ENCODE data around the gene CRIP2. TPM values are rescaled to one million over a fixed set of nuclear protein-coding genes. Genes with fewer than 3 reads are reported as not detected.

CRIP2 gene
- total RNA-seq, 4 donors from 2014 or later: 103 to 203 (median 141) TPM

DNA sequence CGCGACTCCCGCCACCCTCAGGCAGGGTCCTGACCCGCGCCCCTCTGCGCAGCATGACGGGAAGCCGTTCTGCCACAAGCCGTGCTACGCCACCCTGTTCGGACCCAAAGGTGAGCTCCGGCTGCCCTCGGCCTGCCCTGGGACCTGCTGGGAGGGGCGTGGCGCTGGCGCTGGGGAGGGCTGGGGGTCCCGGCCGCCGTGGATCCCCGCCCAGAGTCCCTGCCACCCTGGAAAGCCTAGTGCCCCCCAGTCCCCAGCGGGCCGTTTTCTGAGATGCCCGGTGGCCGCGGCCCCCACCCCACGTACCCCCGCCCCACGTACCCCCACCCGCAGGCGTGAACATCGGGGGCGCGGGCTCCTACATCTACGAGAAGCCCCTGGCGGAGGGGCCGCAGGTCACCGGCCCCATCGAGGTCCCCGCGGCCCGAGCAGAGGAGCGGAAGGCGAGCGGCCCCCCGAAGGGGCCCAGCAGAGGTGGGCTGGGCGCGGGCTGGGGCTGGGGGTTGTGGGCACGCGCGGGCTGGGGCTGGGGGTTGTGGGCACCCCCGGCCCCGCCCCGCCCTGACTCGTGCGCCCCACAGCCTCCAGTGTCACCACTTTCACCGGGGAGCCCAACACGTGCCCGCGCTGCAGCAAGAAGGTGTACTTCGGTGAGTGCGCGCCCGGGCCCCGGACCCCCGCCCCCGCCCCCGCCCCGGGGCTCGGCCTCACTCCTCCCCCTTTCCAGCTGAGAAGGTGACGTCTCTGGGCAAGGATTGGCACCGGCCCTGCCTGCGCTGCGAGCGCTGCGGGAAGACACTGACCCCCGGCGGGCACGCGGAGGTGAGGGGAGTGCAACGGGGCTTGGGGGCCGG, 4.0 kb downstream of the CRIP2 start:
- H3K4me3 ChIP-seq (ENCODE audit: low read depth, poor library complexity, severe bottlenecking): no peak overlapping the region
- WGBS, 2 donors: 64 to 69% methylated on average over 42 to 46 of the region's 81 CpGs
- intact Hi-C loops (cut with DNase I; ENCODE audit: low total_unique reads): no loop called here
- no peak for DNase-seq (ENCODE audit: low spot score in 2 of 2)
- TF ChIP-seq, protein P1, sequence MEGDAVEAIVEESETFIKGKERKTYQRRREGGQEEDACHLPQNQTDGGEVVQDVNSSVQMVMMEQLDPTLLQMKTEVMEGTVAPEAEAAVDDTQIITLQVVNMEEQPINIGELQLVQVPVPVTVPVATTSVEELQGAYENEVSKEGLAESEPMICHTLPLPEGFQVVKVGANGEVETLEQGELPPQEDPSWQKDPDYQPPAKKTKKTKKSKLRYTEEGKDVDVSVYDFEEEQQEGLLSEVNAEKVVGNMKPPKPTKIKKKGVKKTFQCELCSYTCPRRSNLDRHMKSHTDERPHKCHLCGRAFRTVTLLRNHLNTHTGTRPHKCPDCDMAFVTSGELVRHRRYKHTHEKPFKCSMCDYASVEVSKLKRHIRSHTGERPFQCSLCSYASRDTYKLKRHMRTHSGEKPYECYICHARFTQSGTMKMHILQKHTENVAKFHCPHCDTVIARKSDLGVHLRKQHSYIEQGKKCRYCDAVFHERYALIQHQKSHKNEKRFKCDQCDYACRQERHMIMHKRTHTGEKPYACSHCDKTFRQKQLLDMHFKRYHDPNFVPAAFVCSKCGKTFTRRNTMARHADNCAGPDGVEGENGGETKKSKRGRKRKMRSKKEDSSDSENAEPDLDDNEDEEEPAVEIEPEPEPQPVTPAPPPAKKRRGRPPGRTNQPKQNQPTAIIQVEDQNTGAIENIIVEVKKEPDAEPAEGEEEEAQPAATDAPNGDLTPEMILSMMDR (IDR thresholded peaks at IDR 0.05): no peak
- TF ChIP-seq POLR2A (IDR thresholded peaks at IDR 0.05): no peak

DNA sequence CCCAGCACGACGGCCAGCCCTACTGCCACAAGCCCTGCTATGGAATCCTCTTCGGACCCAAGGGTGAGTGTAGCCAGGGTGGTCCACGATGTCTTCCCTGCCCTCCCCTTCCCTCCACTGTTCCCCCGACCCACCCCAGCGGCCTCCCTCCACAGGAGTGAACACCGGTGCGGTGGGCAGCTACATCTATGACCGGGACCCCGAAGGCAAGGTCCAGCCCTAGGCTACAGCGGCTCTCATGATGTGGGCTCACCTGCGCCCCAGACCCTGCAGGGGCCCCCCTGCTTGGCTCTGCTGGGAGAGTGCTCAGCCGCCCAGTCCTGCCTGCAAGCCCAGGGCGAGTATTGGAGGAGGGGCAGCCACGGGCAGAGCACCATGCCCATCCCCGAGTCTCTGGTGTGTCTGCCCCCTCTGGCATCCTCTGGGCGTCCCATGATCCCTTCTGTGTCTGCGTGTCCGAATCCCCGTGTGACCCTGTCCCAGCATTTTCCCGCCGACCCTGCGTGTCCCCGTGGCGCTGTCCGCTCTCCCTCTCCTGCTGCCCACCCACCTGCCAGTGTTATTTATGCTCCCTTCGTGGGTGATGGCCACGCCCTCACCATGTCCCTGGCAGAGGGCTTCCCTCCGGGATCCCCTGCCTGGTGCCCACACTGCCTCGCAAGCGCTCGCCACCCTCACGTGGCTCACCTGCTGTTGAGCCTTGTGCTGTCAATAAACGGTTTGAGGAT, 5.0 kb downstream of the CRIP2 start:
- no peak overlapping the region for H3K4me3 ChIP-seq (ENCODE audit: low read depth, poor library complexity, severe bottlenecking)
- intact Hi-C loops (cut with DNase I; ENCODE audit: low total_unique reads): no loop called here
- TF ChIP-seq POLR2A (IDR thresholded peaks at IDR 0.05): no peak
- TF ChIP-seq, protein P1 (IDR thresholded peaks at IDR 0.05): no peak
- 66 to 68% methylated on average over 28 to 32 of the region's 34 CpGs for WGBS, 2 donors
- DNase-seq (ENCODE audit: low spot score in 2 of 2): no peak

DNA sequence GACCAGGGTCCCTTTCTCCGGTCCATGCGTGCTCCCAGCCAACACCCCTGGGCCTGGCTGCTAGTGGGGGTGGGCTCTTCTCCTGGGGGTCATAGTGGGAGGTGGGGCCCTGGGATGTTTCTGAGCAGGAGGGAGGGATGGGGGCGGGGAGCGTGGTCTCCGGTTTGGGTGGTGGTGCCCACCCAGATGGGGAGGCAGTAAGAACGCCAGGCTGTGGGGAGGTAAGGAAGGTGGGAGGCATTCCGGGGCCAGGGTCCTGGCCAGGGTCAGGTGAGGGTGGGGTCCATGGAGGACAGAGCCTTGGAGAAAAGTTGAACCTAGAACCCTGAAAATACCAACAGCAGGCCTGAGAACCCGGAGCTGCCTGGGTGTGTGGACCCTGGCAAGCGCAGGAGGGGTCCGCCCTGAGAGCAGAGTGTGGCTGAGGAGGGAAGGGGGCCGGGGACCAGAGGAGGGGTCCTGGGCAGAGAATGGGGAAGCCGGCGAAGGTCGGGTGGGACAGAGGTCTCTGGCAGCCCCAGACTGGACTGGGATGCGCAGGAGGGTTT, 5.7 kb downstream of the CRIP2 start:
- no peak overlapping the region for H3K4me3 ChIP-seq (ENCODE audit: low read depth, poor library complexity, severe bottlenecking)
- TF ChIP-seq POLR2A (IDR thresholded peaks at IDR 0.05): no peak
- TF ChIP-seq, protein P1 (IDR thresholded peaks at IDR 0.05): no peak
- intact Hi-C loops (cut with DNase I; ENCODE audit: low total_unique reads): no loop called here
- WGBS, 2 donors: 62 to 66% methylated on average over 15 of the region's 15 CpGs
- no peak for DNase-seq (ENCODE audit: low spot score in 2 of 2)

DNA sequence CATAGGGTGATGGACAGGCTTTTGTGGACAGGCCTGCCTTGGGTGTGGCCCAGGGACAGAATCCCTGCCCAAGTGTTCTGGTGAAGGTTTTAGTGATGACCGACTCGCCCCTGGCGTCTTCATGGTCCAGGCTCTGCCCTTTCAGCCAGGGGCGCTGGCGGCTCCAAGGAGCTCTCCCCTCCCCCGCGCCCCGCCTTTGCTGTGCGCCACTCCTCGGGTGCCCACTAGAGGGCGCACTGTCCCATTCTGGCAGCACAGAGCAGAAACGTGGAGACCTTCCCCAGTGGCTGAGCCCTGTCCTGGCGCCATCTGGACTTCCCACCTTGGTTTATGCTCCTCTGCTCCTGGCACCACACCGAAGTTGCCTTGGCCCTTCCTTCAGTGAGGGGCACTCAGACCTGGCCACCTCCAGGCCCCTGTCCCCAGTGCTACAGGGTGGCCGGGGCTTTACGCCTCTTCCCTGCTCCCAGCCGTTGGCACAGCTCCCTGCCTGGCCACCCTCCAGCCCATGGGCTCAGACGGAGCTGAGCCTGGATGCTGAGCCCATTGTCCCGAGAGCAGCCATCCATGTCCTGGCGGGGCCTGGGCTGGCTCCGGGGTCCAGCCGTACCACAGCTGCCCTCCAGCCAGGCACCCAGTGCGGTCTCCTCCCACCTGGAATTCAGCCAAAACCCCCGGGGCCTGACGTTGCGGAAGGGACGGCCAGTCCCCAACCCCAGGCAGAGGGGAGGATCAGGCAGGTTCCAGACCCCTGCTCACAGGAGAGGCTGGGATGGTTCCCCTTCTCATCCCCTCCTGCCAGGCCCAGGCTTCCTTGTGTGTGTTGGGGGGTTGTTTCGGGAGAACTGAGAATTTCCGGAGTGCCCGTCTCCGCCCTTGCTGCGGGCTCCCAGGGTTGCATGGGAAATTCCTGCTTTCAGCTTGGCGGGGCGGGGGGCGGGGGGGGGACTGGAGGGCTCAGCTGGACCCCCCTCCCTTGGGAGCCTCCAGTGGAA, 6.5 kb downstream of the CRIP2 start:
- WGBS, 2 donors: 0 to 1% methylated on average over 17 to 21 of the region's 35 CpGs
- intact Hi-C loops (cut with DNase I; ENCODE audit: low total_unique reads): no loop called here
- TF ChIP-seq, protein P1 (IDR thresholded peaks at IDR 0.05): peak in 1 of 3 donors; percentile 96
- TF ChIP-seq POLR2A (IDR thresholded peaks at IDR 0.05): no peak
- DNase-seq (ENCODE audit: low spot score in 2 of 2): peak; percentile 86 to 98
- peak overlapping the region; percentile 3 for H3K4me3 ChIP-seq (ENCODE audit: low read depth, poor library complexity, severe bottlenecking)

DNA sequence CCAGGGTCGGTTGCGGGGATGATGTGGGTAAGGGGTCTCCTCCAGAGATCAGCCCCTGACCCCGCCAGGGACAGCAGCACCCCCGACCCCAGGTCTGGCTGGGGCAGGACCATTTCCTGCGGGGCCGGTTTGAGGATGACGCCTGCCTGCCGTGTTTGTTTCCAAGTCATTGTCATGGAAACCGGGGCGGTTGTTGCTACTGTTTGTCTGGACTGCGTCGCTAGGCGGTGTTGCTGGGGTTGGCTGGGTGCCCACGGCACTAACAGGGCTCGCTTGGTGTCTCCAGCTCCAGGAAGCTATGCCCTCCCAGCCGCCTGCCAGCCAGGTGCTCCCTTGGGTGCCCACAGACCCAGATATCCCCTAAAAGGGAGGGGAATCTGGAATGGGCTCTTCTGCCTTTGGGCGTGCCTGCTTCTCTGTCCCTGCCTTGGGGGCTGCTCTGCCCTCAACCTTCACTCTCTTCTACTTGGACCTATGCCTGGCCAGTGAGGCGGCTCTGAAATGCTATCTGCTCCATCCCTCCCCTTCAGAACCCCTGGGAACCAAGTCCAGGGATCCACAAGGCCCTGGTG, 7.4 kb downstream of the CRIP2 start:
- H3K4me3 ChIP-seq (ENCODE audit: low read depth, poor library complexity, severe bottlenecking): no peak overlapping the region
- intact Hi-C loops (cut with DNase I; ENCODE audit: low total_unique reads): no loop called here
- no peak for TF ChIP-seq POLR2A (IDR thresholded peaks at IDR 0.05)
- TF ChIP-seq, protein P1 (IDR thresholded peaks at IDR 0.05): no peak
- DNase-seq (ENCODE audit: low spot score in 2 of 2): peak; percentile 96 to 99
- WGBS, 2 donors: 2% methylated on average over 10 to 15 of the region's 18 CpGs
